Hematopoietic multipotent progenitor cell (in vitro differentiated cells): ENCODE data around the gene KLHL30. TPM values are rescaled to one million over a fixed set of nuclear protein-coding genes. Genes with fewer than 3 reads are reported as not detected.

Experiments
- DNase-seq, 3 donors: peaks; one replicate each; pipeline ENCODE4 v3.0.0-alpha.2; 2011 to 2015; ENCODE audit warnings: low read depth in 2 of 3, low spot score in 2 of 3
- total RNA-seq: library from RNA; depleted of rRNA; stranded (reverse); fragments of >200 nt; gene quantifications from one replicate; pipeline ENCODE4 v1.2.3, GENCODE V29; 2012

KLHL30 gene
- total RNA-seq, 1 donor, result not detected

DNA sequence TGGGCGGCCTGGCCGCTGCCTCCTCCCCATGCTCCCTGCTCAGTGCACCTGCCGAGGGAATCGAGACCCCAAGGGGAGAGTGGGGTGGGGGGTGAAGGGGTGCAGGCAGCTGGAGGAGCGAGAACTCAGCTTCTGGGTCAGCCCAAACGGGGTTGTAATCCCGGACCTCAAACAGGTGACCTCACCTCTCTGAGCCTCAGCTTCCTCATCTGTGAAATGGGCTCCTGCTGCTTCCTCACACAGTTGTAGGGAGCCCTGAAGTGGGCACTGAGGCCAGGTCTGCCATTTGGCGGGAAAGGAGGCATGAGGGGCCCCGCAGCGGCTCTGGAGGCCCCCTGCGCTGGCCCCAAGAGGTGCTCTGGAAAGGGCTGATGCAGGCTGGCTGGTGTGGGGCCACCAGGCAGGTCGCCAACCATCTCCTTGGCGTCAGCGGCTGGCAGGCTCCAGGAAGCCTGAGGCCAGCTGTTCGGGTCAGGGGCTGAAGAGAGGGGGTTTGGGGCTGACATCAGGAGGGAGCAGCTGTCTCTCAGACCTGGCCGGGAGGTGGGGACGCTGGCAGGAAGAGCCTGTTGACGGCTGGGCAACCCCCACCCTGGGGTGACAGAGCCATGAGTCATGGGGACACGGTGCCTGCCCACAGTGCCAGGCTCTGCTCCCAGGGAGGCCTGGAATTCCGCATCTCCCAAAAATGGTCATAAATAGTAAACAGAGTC lies 4.9 kb downstream of the KLHL30 start:
- DNase-seq, result peak in 2 of 3 donors; percentile 56 to 74

DNA sequence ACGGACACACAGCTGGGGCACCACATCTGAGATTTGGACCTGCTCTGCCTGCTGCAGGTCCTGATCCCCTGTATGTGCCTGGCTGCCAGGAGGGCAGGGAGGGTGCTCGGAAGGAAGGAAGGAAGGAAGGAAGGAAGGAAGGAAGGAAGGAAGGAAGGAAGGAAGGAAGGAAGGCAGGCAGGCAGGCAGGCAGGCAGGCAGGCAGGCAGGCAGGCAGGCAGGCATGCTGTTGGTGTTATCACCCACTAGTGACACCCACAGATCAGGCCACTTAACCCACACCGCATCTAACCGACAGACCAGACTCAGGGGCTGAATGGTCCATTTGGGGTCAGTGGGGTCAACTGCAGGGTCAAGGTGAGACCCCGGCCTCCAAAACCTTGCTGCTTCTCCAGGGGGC lies 5.8 kb downstream of the KLHL30 start:
- no peak for DNase-seq

DNA sequence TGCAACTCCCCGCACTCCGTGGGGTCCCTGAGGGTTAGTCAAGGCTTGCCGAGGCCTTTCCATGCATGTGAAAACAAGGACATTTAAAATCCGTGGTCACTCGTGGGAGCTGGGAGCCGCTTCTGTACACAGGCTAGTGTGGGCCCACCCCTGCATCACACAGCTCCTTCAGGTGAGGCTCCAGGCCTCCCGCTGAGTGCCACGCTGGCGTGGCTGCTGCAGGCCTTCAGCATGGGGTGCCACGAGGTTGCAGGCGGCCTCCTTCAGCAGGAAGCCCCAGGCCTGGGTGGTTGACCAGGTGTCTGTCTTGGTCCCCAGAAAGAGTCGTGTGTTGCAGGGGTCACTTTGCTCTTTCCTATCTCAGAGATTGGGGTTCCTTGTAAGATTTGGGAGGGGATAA lies 6.6 kb downstream of the KLHL30 start:
- no peak for DNase-seq

DNA sequence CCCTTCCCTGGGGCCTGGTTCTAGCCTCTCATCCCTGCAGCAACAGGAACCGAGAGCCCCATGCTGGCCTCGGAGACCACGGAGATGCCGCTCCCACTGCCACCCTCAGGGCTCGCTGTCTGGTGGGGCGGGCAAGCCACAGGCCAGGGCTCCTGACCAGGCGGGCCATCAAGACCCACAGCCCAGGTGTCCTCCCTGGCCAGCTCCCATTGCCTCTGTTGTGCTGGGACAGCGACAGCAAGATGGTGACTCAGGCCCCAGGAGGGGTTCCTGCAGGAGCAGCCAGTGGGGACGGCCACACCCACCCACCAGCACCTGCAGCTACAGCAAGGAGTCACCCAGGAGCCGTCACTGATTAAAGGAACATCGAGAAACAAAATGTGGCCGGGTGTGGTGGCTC lies 7.4 kb downstream of the KLHL30 start:
- DNase-seq, result no peak

DNA sequence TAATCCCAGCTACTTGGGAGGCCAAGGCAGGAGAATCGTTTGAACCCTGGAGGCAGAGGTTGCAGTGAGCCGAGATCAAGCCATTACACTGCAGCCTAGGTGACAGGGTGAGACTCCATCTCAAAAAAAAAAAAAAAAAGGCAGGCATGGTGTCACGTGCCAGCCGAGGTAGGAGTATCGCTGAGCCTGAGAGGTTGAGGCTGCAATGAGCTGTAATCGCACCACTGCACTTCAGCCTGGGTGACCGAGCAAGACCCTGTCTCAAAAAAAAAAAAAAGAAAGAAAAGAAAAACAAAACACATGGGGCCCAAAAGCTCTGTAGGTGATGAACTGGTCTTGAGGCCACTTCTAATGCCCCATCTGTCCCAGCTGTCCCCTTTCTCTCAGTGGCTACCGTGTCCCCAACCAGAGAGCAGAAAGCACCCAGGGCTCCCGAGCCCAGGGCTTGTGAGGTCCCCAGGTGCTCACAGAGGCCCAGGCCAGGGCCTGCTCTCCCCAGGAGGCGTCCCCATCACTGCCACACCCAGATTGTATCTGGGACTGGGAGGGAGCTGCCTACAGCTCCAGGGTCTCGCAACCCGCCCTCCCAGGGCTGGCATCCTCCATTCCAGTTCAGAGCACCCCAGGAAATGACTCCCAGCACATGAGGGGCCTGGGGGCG lies 8.5 kb downstream of the KLHL30 start:
- DNase-seq, result no peak

DNA sequence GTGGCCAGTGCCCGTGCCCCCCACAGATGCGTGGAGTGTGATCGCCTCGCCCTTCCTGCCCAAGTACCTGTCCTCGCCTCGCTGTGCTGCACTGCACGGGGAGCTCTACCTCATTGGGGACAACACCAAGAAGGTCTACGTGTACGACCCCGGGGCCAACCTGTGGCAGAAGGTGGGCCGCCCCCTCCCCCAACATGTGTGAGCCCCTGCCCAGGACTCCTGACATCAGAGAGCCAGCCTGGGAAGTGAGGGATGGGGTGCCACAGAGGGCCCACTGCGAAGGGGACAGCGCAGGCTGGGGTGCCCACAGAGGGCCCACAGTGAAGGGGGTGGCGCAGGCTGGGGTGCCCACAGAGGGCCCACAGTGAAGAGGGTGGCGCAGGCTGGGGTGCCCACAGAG lies 10.5 kb downstream of the KLHL30 start:
- no peak for DNase-seq

DNA sequence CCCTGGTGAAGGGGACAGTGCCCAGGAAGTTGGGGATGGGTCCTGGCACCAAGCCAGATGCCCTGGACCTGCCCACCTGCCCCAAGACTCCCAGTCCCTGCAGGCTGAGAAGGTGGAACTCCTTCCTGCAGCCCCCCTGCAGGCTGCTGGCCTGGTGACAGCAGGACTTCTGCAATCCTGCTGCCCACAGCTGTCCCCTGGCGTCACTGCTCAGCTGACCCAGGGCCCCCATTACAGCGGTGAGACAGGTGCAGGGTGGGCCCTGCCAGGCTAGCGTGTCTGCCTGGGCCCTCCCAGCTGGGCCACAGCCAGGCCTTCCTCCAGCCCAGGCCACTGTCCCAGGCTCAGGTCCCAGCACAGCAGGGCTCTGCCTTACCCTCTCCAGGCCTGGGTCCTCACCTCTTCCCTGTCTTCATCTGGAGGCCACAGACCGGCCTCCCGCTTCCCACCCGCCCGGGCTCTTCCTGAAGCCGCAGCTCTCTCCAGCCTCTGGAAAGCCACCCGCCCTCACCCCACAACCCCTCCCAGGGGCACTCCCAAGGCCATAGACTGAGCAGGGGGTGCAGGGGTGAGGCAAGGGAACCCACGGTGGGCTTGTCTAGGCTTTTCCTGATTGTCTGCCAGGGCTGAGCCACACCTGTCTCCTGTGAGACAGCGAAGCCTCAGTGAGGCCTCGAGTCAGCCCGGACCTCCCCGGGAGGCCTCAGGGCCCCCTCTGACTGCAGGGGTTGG lies 11.5 kb downstream of the KLHL30 start:
- no peak for DNase-seq

DNA sequence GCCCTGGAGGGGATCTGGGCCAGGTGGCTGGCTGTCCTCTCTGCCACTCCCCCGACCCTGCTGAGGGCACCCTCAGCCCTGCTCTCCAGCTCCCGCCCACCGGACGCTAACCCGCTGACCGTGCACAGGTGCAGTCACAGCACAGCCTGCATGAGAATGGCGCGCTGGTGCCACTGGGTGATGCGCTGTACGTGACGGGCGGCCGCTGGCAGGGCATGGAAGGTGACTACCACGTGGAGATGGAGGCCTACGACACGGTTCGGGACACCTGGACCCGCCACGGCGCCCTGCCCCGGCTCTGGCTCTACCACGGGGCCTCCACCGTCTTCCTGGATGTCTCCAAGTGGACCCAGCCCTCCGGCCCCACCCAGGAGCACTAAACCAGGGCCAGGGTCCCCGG lies 12.2 kb downstream of the KLHL30 start:
- no peak for DNase-seq

DNA sequence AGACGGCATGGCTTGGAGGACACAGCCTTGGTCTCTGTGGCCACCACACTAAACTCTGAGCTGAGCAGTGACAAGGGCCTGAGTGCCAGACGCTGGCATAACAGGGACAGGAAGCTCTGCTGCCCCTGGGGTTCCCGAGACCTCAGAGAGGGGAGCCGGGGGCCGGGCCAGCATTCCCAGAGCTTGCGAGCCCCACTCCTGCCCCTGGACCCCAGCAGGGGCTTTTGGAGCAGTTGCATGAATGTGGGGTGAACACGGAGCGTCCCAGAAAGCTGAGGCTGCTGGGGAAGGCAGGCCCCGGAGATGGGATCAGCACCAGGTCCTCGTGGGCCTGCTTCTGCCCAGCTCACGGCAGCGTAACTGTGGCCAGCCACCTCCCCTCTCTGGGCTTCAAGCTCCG lies 12.7 kb downstream of the KLHL30 start:
- DNase-seq, result no peak

DNA sequence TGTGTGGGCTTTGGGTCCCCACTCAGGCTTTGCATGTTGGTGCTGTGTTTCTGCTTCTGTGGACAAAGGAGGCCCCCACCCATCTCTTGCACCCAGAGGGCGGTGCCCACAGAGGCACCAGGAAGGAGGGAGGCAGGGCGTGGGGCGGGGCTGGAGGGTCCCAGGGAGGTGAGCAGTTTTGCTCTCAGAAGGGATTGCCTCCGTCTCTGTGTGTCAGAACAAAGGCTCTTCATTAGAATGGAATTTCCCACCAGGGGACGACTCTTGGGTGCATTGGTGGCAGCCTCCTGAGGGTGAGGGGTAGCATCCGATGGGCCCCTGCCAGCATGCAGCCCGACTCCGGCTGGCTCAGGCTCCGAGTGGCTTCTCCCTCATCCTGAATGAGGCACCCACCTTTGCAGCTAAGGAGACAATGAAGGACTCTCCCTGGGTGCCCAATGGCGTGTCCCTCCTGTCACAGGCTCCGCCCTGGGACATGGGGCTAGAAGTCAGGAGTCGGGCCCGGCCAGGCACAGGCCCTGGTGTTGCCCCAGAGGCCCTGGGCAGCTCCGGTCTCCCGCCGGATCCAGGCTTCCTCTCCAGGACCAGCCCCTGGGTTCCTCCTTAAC lies 13.3 kb downstream of the KLHL30 start:
- DNase-seq, result no peak

DNA sequence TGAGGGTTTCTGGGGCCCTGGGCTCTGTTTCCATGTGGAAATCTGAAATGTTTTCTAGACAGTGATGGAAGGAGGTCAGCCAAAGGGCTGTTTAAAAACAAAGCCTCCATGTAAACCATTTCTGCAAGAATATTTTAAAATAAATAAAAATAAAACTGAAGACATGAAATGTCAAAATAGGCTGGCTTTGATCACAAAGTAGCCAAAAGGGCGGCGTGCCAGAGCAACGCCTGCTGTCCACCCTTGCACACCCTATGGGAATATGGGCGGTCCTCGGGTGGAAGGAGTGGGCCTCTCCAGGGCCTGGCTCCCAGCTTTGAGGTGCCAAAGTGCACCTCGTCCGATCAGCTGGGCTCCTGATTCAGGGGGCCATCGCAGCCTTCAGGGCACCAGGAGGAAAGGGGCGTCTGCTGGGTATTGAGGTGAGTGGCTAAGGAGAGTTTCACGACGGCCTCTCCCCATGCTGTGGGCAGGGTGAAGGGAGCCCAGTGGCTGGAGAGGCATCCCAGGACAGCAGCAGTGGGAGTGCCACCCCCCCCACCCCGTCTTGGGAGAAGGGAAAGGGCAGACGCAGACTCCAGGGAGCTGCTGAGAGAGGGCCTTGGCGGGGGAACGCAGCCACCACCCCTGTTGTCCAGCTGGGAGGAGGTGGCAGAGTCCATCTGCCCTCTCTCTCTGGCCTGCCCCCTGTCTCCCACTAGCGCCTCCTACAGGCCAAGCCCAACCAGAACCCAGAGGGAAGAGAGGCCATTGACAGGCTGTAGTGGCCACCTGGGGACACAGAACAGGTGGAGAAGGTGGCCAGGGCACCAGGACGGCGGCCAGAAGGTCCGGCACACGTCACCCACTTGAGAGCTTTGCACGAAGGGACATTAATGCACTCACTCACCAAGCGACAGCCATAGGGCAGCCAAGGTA lies 14.6 kb downstream of the KLHL30 start:
- no peak for DNase-seq

DNA sequence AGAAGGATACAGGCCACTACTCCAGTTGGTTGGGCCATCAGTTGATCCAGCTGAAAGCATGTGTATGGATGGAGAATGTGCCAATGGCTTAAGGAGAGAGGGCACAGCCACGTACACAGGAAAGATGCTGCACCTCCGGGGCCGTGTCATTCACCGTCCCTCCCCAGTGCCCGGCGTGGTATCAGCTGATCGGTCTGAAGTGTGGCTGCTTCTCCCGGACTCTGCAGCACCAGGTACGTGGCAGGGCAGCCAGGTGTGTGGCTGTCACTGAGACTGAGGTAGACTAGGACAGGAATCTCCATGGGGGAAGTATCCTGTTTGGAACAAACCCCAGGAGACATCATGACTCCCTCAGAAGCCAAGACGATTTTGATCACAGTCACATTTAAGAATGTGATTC lies 16.1 kb downstream of the KLHL30 start:
- no peak for DNase-seq

DNA sequence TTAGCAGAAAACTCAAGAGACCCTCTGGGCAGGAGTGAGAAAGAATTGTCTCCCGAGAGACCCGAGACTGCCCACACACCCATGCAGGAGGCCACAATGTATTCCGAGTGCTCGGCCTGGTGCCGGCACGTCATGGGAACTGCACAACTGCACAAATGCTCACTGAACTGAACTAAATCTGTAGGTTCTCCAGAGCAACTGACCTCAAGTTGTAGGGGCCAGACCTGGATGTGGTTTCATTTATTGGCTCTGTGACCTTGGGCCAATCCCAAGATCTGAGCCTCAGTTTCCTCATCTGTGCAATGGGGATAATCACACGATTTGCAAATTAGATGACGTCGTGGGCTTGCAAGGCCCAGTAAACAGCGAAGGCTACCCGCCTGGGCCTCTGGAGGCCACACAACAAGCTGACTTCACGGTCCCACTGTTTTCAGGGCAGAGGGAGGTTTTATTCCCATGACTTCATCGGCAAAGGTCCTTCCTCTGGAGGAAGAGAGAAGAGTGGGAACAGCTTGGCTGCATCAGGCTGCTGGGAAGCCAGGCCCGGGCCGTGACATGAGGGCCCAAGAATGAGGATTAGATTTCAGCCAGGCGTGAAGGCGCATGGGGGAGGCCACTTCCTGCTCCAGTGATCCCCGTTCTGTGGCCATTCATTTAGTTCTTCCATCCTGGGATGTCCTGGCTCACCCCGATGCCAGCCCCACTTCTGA lies 16.7 kb downstream of the KLHL30 start:
- no peak for DNase-seq

DNA sequence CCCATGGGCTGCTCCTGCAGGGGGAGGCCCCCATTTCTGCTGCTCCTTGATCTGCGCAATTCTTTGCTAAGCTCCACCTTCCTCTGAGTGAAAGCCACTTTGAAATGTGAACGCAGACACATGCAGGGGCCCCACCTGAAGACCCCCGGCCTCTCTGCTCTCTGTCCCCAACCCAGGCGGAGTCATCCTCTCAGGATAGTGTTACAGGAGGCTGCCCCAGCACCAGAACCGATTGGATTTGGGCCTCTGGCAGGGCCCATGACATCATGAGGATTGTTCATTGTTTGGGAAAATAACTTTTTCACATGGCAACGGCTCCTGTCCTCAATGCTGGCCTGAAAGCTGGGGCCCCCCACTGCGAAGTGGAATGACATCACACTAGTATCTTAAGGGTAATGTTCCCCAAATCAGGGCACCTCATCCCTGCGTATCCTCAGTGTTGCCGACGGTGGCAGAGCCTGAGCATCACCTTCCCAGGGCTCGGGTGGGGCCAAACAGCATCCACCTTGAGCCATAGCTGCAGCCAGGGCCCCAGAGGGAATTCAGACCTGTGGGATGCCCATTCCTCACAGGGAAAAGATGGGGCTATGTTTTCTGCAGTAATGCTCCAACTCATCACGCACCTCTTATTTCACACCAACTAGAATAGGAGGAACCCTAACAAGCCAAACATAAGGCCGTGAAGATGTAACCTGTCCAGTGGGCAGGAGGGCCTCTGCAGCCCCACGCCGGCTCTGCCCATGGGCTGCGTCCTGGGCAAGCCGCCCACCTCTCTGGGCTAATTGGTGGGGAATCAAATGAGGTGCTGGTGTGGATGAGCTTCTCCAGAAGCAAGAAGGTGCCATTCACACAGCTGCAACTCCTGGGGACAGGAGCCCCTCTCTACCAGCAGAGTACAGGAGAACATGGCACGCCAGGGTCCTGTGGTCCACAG lies 17.6 kb downstream of the KLHL30 start:
- no peak for DNase-seq

DNA sequence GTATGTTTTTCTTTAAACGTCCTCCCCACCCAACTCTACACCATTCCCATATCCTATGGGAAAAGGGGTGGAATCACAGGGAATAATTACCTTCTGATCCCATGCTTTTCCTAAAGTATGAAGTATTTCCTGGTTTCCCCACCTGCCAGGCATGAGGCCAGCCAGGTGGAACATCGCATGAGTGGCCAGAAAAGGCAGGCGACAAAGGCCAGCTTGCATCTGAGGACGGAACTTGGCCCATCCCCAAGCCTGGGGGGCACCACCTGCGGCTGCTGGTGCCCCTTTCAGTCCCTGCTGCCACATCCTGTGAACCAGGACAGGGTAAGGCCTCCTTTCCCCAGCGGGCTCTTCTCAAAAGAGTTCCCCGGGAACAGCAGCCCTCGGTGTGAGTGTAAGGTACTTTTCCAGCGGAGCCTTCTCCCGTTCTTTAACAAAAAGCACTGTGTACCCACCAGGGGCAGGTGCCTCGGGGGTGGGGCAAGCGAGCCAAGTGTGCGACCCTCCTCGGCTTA lies 19.1 kb downstream of the KLHL30 start:
- DNase-seq, result no peak

DNA sequence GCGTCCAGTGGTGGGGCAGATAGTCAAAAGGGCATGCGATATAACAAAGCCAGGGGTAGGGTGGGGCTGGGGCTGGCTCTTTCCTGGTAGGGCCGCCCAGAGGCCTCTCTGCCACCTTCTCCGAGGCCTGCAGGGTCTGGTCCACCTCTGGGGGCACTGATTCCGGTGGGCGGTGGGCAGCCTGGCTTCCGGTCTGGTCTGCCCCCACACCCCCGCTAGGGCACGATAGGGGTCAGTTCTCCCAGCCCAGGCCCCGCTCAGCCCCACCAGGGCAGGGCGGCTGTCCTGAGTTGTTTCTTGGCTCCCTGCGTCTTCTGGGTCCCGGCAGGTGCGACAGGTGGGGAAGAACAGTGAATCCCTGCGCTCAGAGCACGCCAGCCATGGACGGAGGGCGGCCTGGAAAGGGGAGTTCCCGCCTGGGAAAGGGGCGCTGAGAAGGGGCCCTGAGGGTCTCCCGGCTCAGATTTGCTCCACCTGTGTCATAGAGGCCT lies 19.6 kb downstream of the KLHL30 start:
- DNase-seq, result no peak

DNA sequence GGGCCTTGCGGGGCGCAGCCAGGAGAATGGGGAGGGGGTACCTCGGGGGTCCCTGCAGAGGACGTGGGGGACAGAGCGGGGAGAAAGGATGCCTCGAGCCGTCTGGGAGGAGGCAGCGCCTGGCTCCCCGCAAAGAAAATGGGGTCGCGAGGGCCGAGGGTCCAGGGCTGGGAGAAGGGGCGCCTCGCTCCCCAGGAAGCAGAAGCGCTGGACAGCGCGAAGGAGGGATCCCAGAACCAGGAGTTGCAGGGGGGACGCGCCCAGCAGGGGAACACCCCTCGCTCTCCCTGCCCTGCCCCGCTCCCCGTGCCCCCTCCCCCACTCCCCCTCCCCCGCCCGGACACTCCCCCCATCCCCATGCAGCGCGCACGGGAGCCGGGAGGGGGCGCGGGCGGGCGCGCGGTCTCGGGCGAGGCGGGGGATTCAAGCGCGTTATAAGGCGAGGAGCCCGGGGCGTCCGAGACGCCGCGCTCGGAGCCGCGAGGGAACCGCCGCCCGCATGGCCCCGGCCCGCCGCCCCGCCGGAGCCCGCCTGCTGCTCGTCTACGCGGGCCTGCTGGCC lies 20.1 kb downstream of the KLHL30 start, which contains the start of gene ERFE:
TSS of gene ERFE (plus strand) at position 462 of the 562 bp plus-strand sequence. CDS start at position 500, 38 bp downstream.
- peak in 2 of 3 donors; percentile 50 to 63 for DNase-seq

DNA sequence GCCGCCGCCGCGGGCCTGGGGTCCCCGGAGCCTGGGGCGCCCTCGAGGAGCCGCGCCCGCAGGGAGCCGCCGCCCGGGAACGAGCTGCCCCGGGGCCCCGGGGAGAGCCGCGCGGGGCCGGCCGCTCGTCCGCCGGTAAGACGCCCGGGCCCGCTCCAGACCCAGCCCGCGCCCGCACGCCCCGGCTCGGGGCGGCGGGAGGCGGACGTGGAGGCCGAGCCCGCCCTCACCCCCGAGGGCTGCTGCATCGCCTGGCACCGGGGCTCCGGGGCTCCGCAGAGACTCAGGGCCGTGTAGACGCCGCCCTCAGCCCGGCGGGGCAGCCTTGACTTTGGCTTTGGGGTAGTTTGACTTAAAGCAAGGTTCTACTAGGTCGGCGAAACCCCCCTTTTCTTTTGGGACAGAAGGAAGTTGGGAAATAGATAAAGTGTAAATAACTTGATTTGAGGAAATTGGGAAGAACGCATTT lies 20.6 kb downstream of the KLHL30 start:
- no peak for DNase-seq
